SH-SY5Y (cell line): ENCODE results near the gene PLCH1.

Source experiments
- GATA2 ChIP-seq: IDR thresholded peaks from 2 replicates; pipeline ENCODE4 v1.6.1; 2011; ENCODE audit warnings: mild to moderate bottlenecking, low read depth, low read length
- GATA3 ChIP-seq: IDR thresholded peaks from 2 replicates; pipeline ENCODE4 v1.6.1; 2011; ENCODE audit warnings: low read depth, mild to moderate bottlenecking, low read length, moderate library complexity

- TF ChIP-seq GATA2 (no peak), GATA3 (no peak)
Observed at GRCh38 chr3:155492841-155493240, 252.0 kb downstream of the PLCH1 start.
